Measurements from ENCODE around the gene KRTAP10-2. TPM values are rescaled to one million over a fixed set of nuclear protein-coding genes. Genes with fewer than 3 reads are reported as not detected.
A peak's percentile ranks its signal among the peaks of the same experiment; 100 is the strongest.
"Not testable (repeated sequence)": the region's sequence is repeated elsewhere in the genome, so short reads cannot be mapped to it uniquely, and the experiment has no call there.

The KRTAP10-2 gene
- total RNA-seq (2014; rRNA removed; shearing (Covaris generic); ENCODE audit: low replicate concordance), result not detected in 2 replicates

GRCh38 chr21:44551340-44551961 lies at the start of gene KRTAP10-2:
KRTAP10-2 (minus strand) TSS chr21:44551505; CDS start chr21:44551458, 47 bp downstream.
- Histone ChIP-seq H3K4me3 (no peak within 1 kb of the TSS), H3K27me3 (0 out of 2 replicates have a peak, but pooled peaks cover 5% of the 10 kb centered on the region), H3K36me3 (no peaks in the 10 kb centered on the region), H3K9me3 (peaks cover 15% of the 10 kb centered on the region)
- DNase-seq, result no peak

GRCh38 chr21:44601091-44601490 lies 49.8 kb upstream of the KRTAP10-2 start:
- H3K27me3 ChIP-seq, result peaks cover 17% of the 10 kb centered on the region

GRCh38 chr21:44600118-44600978 lies 49.0 kb upstream of the KRTAP10-2 start, which contains the start of gene KRTAP10-7:
KRTAP10-7 (plus strand) TSS chr21:44600597; CDS start chr21:44600622, 25 bp downstream.
- peaks cover 23% of the 10 kb centered on the region for H3K27me3 ChIP-seq
- H3K4me3 ChIP-seq, DNase-seq, H3K9me3 ChIP-seq, H3K36me3 ChIP-seq: not testable (repeated sequence)

More at GRCh38 chr21:44601091-44601490, 49.8 kb upstream of the KRTAP10-2 start:
- DNase-seq, result peak; percentile 63
- H3K36me3 ChIP-seq, H3K9me3 ChIP-seq, H3K4me3 ChIP-seq: not testable (repeated sequence)

GRCh38 chr21:44599264-44600029 lies 48.1 kb upstream of the KRTAP10-2 start:
- DNase-seq, result no peak
- Histone ChIP-seq H3K36me3 (no peaks in the 10 kb centered on the region), H3K4me3 (no peak overlapping the region), H3K27me3 (peaks cover 18% of the 10 kb centered on the region), H3K9me3 (no peaks in the 10 kb centered on the region; the same call in 1 of the 2 replicates)

- peaks cover 11% of the 10 kb centered on the region; the same call in 1 of the 2 replicates for H3K27me3 ChIP-seq
- H3K36me3 ChIP-seq, result no peaks in the 10 kb centered on the region
- H3K9me3 ChIP-seq, result no peaks in the 10 kb centered on the region
- H3K4me3 ChIP-seq, result no peak overlapping the region
- no peak for DNase-seq
Measured at GRCh38 chr21:44598061-44598460, 46.8 kb upstream of the KRTAP10-2 start.

- H3K27me3 ChIP-seq, result peaks cover 11% of the 10 kb centered on the region; the same call in 1 of the 2 replicates
- H3K36me3 ChIP-seq, result no peaks in the 10 kb centered on the region
- no peak overlapping the region for H3K4me3 ChIP-seq
- no peaks in the 10 kb centered on the region for H3K9me3 ChIP-seq
- peak; percentile 61 for DNase-seq
Measured at GRCh38 chr21:44596068-44596725, 44.9 kb upstream of the KRTAP10-2 start.

- H3K9me3 ChIP-seq, result no peaks in the 10 kb centered on the region
- H3K27me3 ChIP-seq, result peaks cover 11% of the 10 kb centered on the region; the same call in 1 of the 2 replicates
- H3K36me3 ChIP-seq, result no peaks in the 10 kb centered on the region
- no peak overlapping the region for H3K4me3 ChIP-seq
- no peak for DNase-seq
Measured at GRCh38 chr21:44595524-44595923, 44.2 kb upstream of the KRTAP10-2 start.

GRCh38 chr21:44594406-44594916 lies 43.2 kb upstream of the KRTAP10-2 start:
- no peak overlapping the region for H3K4me3 ChIP-seq

GRCh38 chr21:44593598-44594405 lies 42.5 kb upstream of the KRTAP10-2 start:
- Histone ChIP-seq H3K4me3 (no peak overlapping the region), H3K27me3 (peaks cover 11% of the 10 kb centered on the region; the same call in 1 of the 2 replicates), H3K36me3 (no peaks in the 10 kb centered on the region), H3K9me3 (no peaks in the 10 kb centered on the region)
- no peak for DNase-seq

More at GRCh38 chr21:44594406-44594916, 43.2 kb upstream of the KRTAP10-2 start:
- no peaks in the 10 kb centered on the region for H3K9me3 ChIP-seq
- H3K36me3 ChIP-seq, result no peaks in the 10 kb centered on the region
- no peak for DNase-seq
- peaks cover 11% of the 10 kb centered on the region; the same call in 1 of the 2 replicates for H3K27me3 ChIP-seq

GRCh38 chr21:44592446-44593311 lies 41.4 kb upstream of the KRTAP10-2 start, which contains the start of gene KRTAP10-6:
KRTAP10-6 (minus strand) TSS chr21:44592505; CDS start chr21:44592484, 21 bp downstream.
- Histone ChIP-seq H3K36me3 (no peaks in the 10 kb centered on the region), H3K27me3 (peaks cover 11% of the 10 kb centered on the region; the same call in 1 of the 2 replicates), H3K9me3 (no peaks in the 10 kb centered on the region), H3K4me3 (no peak within 1 kb of the TSS)
- no peak for DNase-seq

GRCh38 chr21:44591801-44592130 lies 40.5 kb upstream of the KRTAP10-2 start:
- H3K9me3 ChIP-seq, H3K4me3 ChIP-seq, H3K36me3 ChIP-seq: not testable (repeated sequence)
- DNase-seq, result peak; percentile 89
- peaks cover 11% of the 10 kb centered on the region; the same call in 1 of the 2 replicates for H3K27me3 ChIP-seq

- H3K36me3 ChIP-seq, H3K9me3 ChIP-seq, H3K4me3 ChIP-seq, DNase-seq: not testable (repeated sequence)
- H3K27me3 ChIP-seq, result peaks cover 11% of the 10 kb centered on the region; the same call in 1 of the 2 replicates
Measured at GRCh38 chr21:44590897-44591800, 39.8 kb upstream of the KRTAP10-2 start.

- H3K27me3 ChIP-seq, result peaks cover 12% of the 10 kb centered on the region
- H3K36me3 ChIP-seq, result no peaks in the 10 kb centered on the region
- no peak overlapping the region for H3K4me3 ChIP-seq
- H3K9me3 ChIP-seq, result no peaks in the 10 kb centered on the region; the same call in 1 of the 2 replicates
- DNase-seq, result no peak
Measured at GRCh38 chr21:44590311-44590721, 39.0 kb upstream of the KRTAP10-2 start.

All from MG63 (cell line).